Kasumi-1 (cell line): ENCODE measurements around the gene ANGEL2.
"Not testable (repeated sequence)": the region's sequence is repeated elsewhere in the genome, so short reads cannot be mapped to it uniquely, and the experiment has no call there.

Experiments
- DNase-seq, 2 experiments: peaks; one replicate each; lab custom pipeline; 2025; lab: John Stamatoyannopoulos, UW

The ANGEL2 gene

GRCh38 chr1:213015099-213016050 lies at the start of gene ANGEL2:
Gene ANGEL2, minus strand, starts transcription at chr1:213015867. Its CDS starts 196 bp downstream, at chr1:213015671.
- peak; percentile 96 to 98 for DNase-seq

GRCh38 chr1:213061263-213061662 lies 45.6 kb upstream of the ANGEL2 start:
- no peak for DNase-seq

GRCh38 chr1:213060836-213061235 lies 45.2 kb upstream of the ANGEL2 start:
- no peak for DNase-seq

GRCh38 chr1:213057264-213058059 lies 41.8 kb upstream of the ANGEL2 start:
- no peak for DNase-seq

GRCh38 chr1:213055767-213056166 lies 40.1 kb upstream of the ANGEL2 start:
- DNase-seq = no peak

GRCh38 chr1:213054733-213055591 lies 39.3 kb upstream of the ANGEL2 start:
- DNase-seq = peak; percentile 19 to 44

- DNase-seq = no peak
These were observed 38.5 kb upstream of the ANGEL2 start for GRCh38 chr1:213054142-213054541.

GRCh38 chr1:213053455-213053854 lies 37.8 kb upstream of the ANGEL2 start:
- DNase-seq = no peak

GRCh38 chr1:213051881-213052202 lies 36.2 kb upstream of the ANGEL2 start:
- DNase-seq = no peak

- peak; percentile 81 to 88 for DNase-seq
These were observed 35.6 kb upstream of the ANGEL2 start, which contains the start of gene RPS6KC1 for GRCh38 chr1:213051127-213051880. Gene RPS6KC1, plus strand, starts transcription at chr1:213051241. Its CDS starts 164 bp downstream, at chr1:213051405.

GRCh38 chr1:213050745-213051126 lies 35.1 kb upstream of the ANGEL2 start:
- DNase-seq = no peak

GRCh38 chr1:213049232-213049631 lies 33.6 kb upstream of the ANGEL2 start:
- DNase-seq = no peak

- not testable (repeated sequence) for DNase-seq
These were observed 29.9 kb upstream of the ANGEL2 start for GRCh38 chr1:213045321-213046226.

- no peak for DNase-seq
These were observed 25.8 kb upstream of the ANGEL2 start for GRCh38 chr1:213041443-213041842.

GRCh38 chr1:213035573-213035972 lies 19.9 kb upstream of the ANGEL2 start:
- DNase-seq = no peak

- DNase-seq = no peak
These were observed 19.0 kb upstream of the ANGEL2 start for GRCh38 chr1:213034713-213035112.

GRCh38 chr1:213032651-213033050 lies 17.0 kb upstream of the ANGEL2 start:
- no peak for DNase-seq

GRCh38 chr1:213027024-213027423 lies 11.4 kb upstream of the ANGEL2 start:
- not testable (repeated sequence) for DNase-seq

- no peak for DNase-seq
These were observed 4.3 kb upstream of the ANGEL2 start for GRCh38 chr1:213020016-213020415.

- DNase-seq = no peak
These were observed 3.8 kb upstream of the ANGEL2 start for GRCh38 chr1:213019450-213019849.
